Endothelial cell of umbilical vein (primary cell): ENCODE measurements around the gene DNAJC11. TPM values are rescaled to one million over a fixed set of nuclear protein-coding genes. Genes with fewer than 3 reads are reported as not detected.

Source experiments
- BruUV-seq: library from RNA; stranded (reverse); fragments of 400-500 nt; replicated peaks from 2 replicates; lab custom pipeline; 2021; lab: Mats Ljungman, UMichigan
- CTCF ChIA-PET: fragments of 300-600, 350-600 bp; sonication (Branson Sonifier 250); formaldehyde crosslinking; loops from one replicate; lab custom pipeline; 2021; ENCODE audit warnings: antibody characterized with exemption, inconsistent platforms; lab: Charles Lee
- POLR2A ChIA-PET: fragments of 300-600, 350-600 bp; sonication (Branson Sonifier 250); formaldehyde crosslinking; loops from one replicate; lab custom pipeline; 2021; ENCODE audit warnings: antibody characterized with exemption, inconsistent platforms; lab: Charles Lee
- DNase-seq: peaks from one replicate; pipeline ENCODE4 v3.0.0-alpha.2; 2011; ENCODE audit warnings: low read depth, low spot score
- FAIRE-seq: peaks from 2 replicates; lab custom pipeline; 2011; peaks lifted over from hg19 to GRCh38; lab: Jason Lieb, UNC
- H2AFZ ChIP-seq: 2 replicates; pipeline ENCODE4 v1.6.0; 2012; ENCODE audit warnings: low read depth, low read length, control low read depth, inconsistent platforms
- H3K27ac ChIP-seq: 2 replicates; pipeline ENCODE4 v1.5.1; 2011; ENCODE audit warnings: low read depth, mild to moderate bottlenecking, control low read depth, low read length, moderate library complexity; ENCODE audit not compliant: insufficient read depth
- H3K27me3 ChIP-seq, 2 experiments: 2 replicates each; pipeline versions ENCODE4 v1.6.0 to v1.6.1; 2011; ENCODE audit warnings: low read length in 2 of 2, mixed read lengths in 1 of 2; ENCODE audit not compliant: control insufficient read depth in 2 of 2, insufficient read depth in 2 of 2
- H3K36me3 ChIP-seq, 2 experiments: 2 replicates in 1 of 2; 3 replicates in 1 of 2; pipeline ENCODE4 v1.5.1; 2011; ENCODE audit warnings: low read length in 2 of 2, mild to moderate bottlenecking in 1 of 2, moderate library complexity in 1 of 2; ENCODE audit not compliant: control insufficient read depth in 2 of 2, insufficient read depth in 2 of 2; ENCODE audit errors: extremely low read depth in 1 of 2
- H3K4me1 ChIP-seq: 3 replicates; pipeline ENCODE4 v1.5.1; 2011; ENCODE audit warnings: mild to moderate bottlenecking, low read length; ENCODE audit not compliant: control insufficient read depth, insufficient read depth; ENCODE audit errors: extremely low read depth
- H3K4me2 ChIP-seq: 2 replicates; pipeline ENCODE4 v1.6.1; 2011; ENCODE audit warnings: low read length, control low read depth, mixed read lengths; ENCODE audit not compliant: insufficient read depth
- H3K4me3 ChIP-seq, 3 experiments: fragments of 200-600 bp in 1 of 3; sonication (generic), shearing (Covaris generic) in 1 of 3; replicated peaks in 1 of 3; 2 replicates each; pipeline ENCODE4 v1.5.1; 2011 to 2016; ENCODE audit warnings: control low read depth in 3 of 3, low read length in 3 of 3, mild to moderate bottlenecking in 2 of 3, inconsistent platforms in 1 of 3, low read depth in 1 of 3, moderate library complexity in 1 of 3; ENCODE audit not compliant: insufficient read depth in 1 of 3
- H3K79me2 ChIP-seq: 2 replicates; pipeline ENCODE4 v1.6.0; 2012; ENCODE audit warnings: low read length, inconsistent platforms; ENCODE audit not compliant: control insufficient read depth, insufficient read depth
- H3K9ac ChIP-seq: replicated peaks from 2 replicates; pipeline ENCODE3; 2011; ENCODE audit warnings: low read length, control low read depth; ENCODE audit not compliant: insufficient read depth; ENCODE audit errors: extremely low read depth
- H3K9me1 ChIP-seq: replicated peaks from 3 replicates; pipeline ENCODE4 v1.6.0; 2011; ENCODE audit warnings: mild to moderate bottlenecking, low read length; ENCODE audit not compliant: control insufficient read depth, insufficient read depth; ENCODE audit errors: extremely low read depth
- H3K9me3 ChIP-seq: replicated peaks from 2 replicates; pipeline ENCODE4 v1.5.1; 2012; ENCODE audit warnings: low read length, inconsistent platforms; ENCODE audit not compliant: control insufficient read depth, insufficient read depth
- H4K20me1 ChIP-seq: replicated peaks from 2 replicates; pipeline ENCODE3; 2011; ENCODE audit warnings: mild to moderate bottlenecking, low read length; ENCODE audit not compliant: control insufficient read depth, insufficient read depth; ENCODE audit errors: extremely low read depth
- EZH2 ChIP-seq: IDR thresholded peaks from 2 replicates; pipeline ENCODE4 v1.6.1; 2012; ENCODE audit warnings: borderline replicate concordance, low read depth, mild to moderate bottlenecking, moderate library complexity, low read length, inconsistent platforms; ENCODE audit not compliant: severe bottlenecking
- FOS ChIP-seq: IDR thresholded peaks from 2 replicates; pipeline ENCODE4 v1.6.1; 2011; ENCODE audit warnings: mild to moderate bottlenecking, low read length, moderate library complexity, borderline replicate concordance; ENCODE audit not compliant: insufficient read depth
- GATA2 ChIP-seq: IDR thresholded peaks from 2 replicates; pipeline ENCODE4 v1.7.0; 2011; ENCODE audit warnings: low read depth, mild to moderate bottlenecking, moderate library complexity, mixed read lengths, low read length; ENCODE audit not compliant: insufficient read length, insufficient read depth
- JUN ChIP-seq: IDR thresholded peaks from 2 replicates; pipeline ENCODE4 v1.6.1; 2011; ENCODE audit warnings: borderline replicate concordance, low read depth; ENCODE audit not compliant: insufficient read length, insufficient read depth
- MYC ChIP-seq: IDR thresholded peaks from one replicate; pipeline ENCODE4 v1.6.1; 2011; ENCODE audit warnings: mild to moderate bottlenecking, low read depth, low read length
- POLR2AphosphoS5 ChIP-seq: IDR thresholded peaks from 2 replicates; pipeline ENCODE4 v1.6.1; 2012; ENCODE audit warnings: low read depth, mild to moderate bottlenecking, control low read depth, low read length, moderate library complexity; ENCODE audit not compliant: insufficient read depth
- dilution Hi-C: fragments of 300-500 bp; cut with MboI; formaldehyde crosslinking; loops from one replicate; pipeline ENCODE4 v1.15.0; 2019; ENCODE audit warnings: low sequenced_read_pairs; ENCODE audit not compliant: extremely low pct_ligation_motif_present
- intact Hi-C: fragments of 100-400 bp; cut with micrococcal nuclease; formaldehyde crosslinking; loops from one replicate; pipeline ENCODE4 v1.10.0; 2022
- polyA plus RNA-seq, 4 experiments: library from polyadenylated mRNA; depleted of rRNA in 3 of 4; stranded (reverse) in 3 of 4; unstranded in 1 of 4; fragments of >200 nt; gene quantifications; 2 replicates each; pipeline versions ENCODE4 v1.2.1 to v1.2.3, GENCODE V29; 2011 to 2012; ENCODE audit warnings: missing spikeins in 1 of 4
- total RNA-seq: library from RNA; stranded (reverse); gene quantifications from 2 replicates; pipeline ENCODE4 v1.2.3, GENCODE V29; 2021
- TF ChIP-seq, protein P1 (sequence below), 2 donors: IDR thresholded peaks; 1 replicate in 1 of 2; 2 replicates in 1 of 2; pipeline ENCODE4 v1.5.1; 2011; ENCODE audit warnings: low read length in 2 of 2, mild to moderate bottlenecking in 2 of 2, moderate library complexity in 2 of 2, control low read depth in 1 of 2, inconsistent platforms in 1 of 2, low read depth in 1 of 2; ENCODE audit not compliant: insufficient read depth in 1 of 2; ENCODE audit errors: extremely low read depth in 1 of 2
- TF ChIP-seq, protein P2 (sequence below): IDR thresholded peaks from 2 replicates; pipeline ENCODE4 v1.6.1; 2011; ENCODE audit not compliant: insufficient read depth, insufficient read length

The DNAJC11 gene
- total and polyA plus RNA-seq, 2 donors (not counting 3 experiments of a cell fraction or from before 2014, with no cell fraction given), result 31.1 to 64.3 TPM

DNA sequence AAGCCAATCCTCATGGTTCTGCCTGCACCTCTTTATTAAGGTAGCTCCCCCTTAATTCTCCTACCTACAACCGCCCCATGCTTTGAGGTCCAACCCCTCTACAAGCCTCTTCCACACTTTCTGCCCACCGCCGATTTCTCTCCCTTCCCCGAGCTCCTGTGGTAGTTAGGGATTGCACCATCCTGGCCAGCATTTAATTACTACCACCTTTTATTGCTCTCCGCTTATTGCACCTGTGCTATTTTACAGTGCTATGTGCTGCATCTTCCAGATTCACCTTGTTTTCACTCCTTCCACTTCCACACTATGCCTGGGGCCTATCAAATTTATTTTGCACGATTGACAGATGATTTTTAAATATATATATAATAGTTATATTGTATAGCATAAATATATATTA is 29.3 kb upstream of the DNAJC11 start:
- no peaks in the 10 kb centered on the region for H3K36me3 ChIP-seq
- no peak for FAIRE-seq
- DNase-seq, result no peak
- TF ChIP-seq POLR2AphosphoS5 (no peak), JUN (no peak), GATA2 (no peak), FOS (no peak), EZH2 (no peak), MYC (no peak)
- TF ChIP-seq, protein P1, sequence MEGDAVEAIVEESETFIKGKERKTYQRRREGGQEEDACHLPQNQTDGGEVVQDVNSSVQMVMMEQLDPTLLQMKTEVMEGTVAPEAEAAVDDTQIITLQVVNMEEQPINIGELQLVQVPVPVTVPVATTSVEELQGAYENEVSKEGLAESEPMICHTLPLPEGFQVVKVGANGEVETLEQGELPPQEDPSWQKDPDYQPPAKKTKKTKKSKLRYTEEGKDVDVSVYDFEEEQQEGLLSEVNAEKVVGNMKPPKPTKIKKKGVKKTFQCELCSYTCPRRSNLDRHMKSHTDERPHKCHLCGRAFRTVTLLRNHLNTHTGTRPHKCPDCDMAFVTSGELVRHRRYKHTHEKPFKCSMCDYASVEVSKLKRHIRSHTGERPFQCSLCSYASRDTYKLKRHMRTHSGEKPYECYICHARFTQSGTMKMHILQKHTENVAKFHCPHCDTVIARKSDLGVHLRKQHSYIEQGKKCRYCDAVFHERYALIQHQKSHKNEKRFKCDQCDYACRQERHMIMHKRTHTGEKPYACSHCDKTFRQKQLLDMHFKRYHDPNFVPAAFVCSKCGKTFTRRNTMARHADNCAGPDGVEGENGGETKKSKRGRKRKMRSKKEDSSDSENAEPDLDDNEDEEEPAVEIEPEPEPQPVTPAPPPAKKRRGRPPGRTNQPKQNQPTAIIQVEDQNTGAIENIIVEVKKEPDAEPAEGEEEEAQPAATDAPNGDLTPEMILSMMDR (IDR thresholded peaks at IDR 0.05; ENCODE audit: extremely low read depth in 1 of 2, insufficient read depth in 1 of 2, low read depth in 1 of 2, low read length in 2 of 2), result no peak
- TF ChIP-seq, protein P2, sequence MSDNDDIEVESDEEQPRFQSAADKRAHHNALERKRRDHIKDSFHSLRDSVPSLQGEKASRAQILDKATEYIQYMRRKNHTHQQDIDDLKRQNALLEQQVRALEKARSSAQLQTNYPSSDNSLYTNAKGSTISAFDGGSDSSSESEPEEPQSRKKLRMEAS, result no peak
- no peak overlapping the region for H3K4me3 ChIP-seq
- no peak overlapping the region for H3K4me2 ChIP-seq
- no TSS peak for BruUV-seq
- peaks cover 2% of the 10 kb centered on the region in 2 experiments for H3K27me3 ChIP-seq
- no peak overlapping the region for H3K9ac ChIP-seq
- dilution Hi-C loops, result no loop called here
- intact Hi-C loops, result no loop called here
- H4K20me1 ChIP-seq, result no peaks in the 10 kb centered on the region
- H3K79me2 ChIP-seq, result no peaks in the 10 kb centered on the region
- no peaks in the 10 kb centered on the region for H3K9me1 ChIP-seq
- ChIA-PET POLR2A (no interaction called here), CTCF (interaction anchor here (0.5 to 3.0 kb wide), 4 partner anchors 11 to 339 kb away, joined by 3 to 13 read pairs (median 4); no protein-coding TSS in a partner anchor)
- H2AFZ ChIP-seq, result no peak overlapping the region
- H3K9me3 ChIP-seq, result no peaks in the 10 kb centered on the region
- no peaks in the 10 kb centered on the region for H3K4me1 ChIP-seq
- no peak overlapping the region for H3K27ac ChIP-seq
